HCT116 (cell line): ENCODE results near the gene ZDHHC22. TPM values are rescaled to one million over a fixed set of nuclear protein-coding genes. Genes with fewer than 3 reads are reported as not detected.

Source experiments
- ATAC-seq: fragments of 200-7000 bp; cut with Tn5 transposase; 2 replicates; pipeline ENCODE4 v1.9.1; 2020; ENCODE audit warnings: mild to moderate bottlenecking, moderate library complexity
- BruUV-seq: library from RNA; stranded (reverse); fragments of 400-500 nt; replicated peaks from 2 replicates; lab custom pipeline; 2021; lab: Mats Ljungman, UMichigan
- CTCF ChIA-PET: fragments of 300-600 bp; sonication (Branson Sonifier 250); formaldehyde crosslinking; loops from one replicate; lab custom pipeline; 2021; ENCODE audit warnings: antibody characterized with exemption; lab: Charles Lee
- POLR2A ChIA-PET: fragments of 300-600, 350-600 bp; sonication (Branson Sonifier 250); formaldehyde crosslinking; loops from one replicate; lab custom pipeline; 2021; ENCODE audit warnings: antibody characterized with exemption; lab: Charles Lee
- RAD21 ChIA-PET, 2 experiments: fragments of 300-600 bp; sonication (Branson Sonifier 250); formaldehyde crosslinking; loops; one replicate each; lab custom pipeline; 2023; ENCODE audit warnings: low total read pairs in 2 of 2; ENCODE audit not compliant: uncharacterized antibody in 2 of 2, unreplicated experiment in 2 of 2, low non-redundant PET in 1 of 2; lab: Charles Lee
- DNase-seq: peaks from one replicate; pipeline ENCODE4 v3.0.0-alpha.2; 2010; ENCODE audit warnings: low read depth, low spot score
- H2AFZ ChIP-seq: fragments of 200-600 bp; shearing (Covaris generic), sonication (generic); 2 replicates; pipeline ENCODE4 v1.6.1; 2017; ENCODE audit warnings: low read depth, mixed run types, mixed read lengths, antibody characterized with exemption, low read length; ENCODE audit not compliant: poor library complexity, severe bottlenecking
- H3K27ac ChIP-seq: 2 replicates; pipeline ENCODE4 v1.5.1; 2012; ENCODE audit warnings: low read depth, low read length
- H3K27me3 ChIP-seq: fragments of 200-600 bp; sonication (generic); 2 replicates; pipeline ENCODE4 v1.6.1; 2016; ENCODE audit warnings: mixed run types, low read length, mixed read lengths; ENCODE audit not compliant: insufficient read depth
- H3K36me3 ChIP-seq, 2 experiments: fragments of 200-500 bp in 1 of 2; fragments of 200-600 bp in 1 of 2; sonication (Bioruptor generic) in 1 of 2; sonication (generic) in 1 of 2; 2 replicates each; pipeline versions ENCODE4 v1.5.1 to v1.6.1; 2014 to 2016; ENCODE audit warnings: low read length in 2 of 2, inconsistent platforms in 1 of 2, mixed read lengths in 1 of 2, mixed run types in 1 of 2; ENCODE audit not compliant: insufficient read depth in 2 of 2, control insufficient read depth in 1 of 2
- H3K4me1 ChIP-seq, 2 experiments: fragments of 200-600 bp in 1 of 2; sonication (generic) in 1 of 2; 2 replicates each; pipeline versions ENCODE4 v1.5.1 to v1.6.1; 2012 to 2017; ENCODE audit warnings: low read length in 2 of 2, inconsistent platforms in 1 of 2, mild to moderate bottlenecking in 1 of 2, mixed read lengths in 1 of 2, mixed run types in 1 of 2, moderate library complexity in 1 of 2; ENCODE audit not compliant: insufficient read depth in 2 of 2, control insufficient read depth in 1 of 2
- H3K4me2 ChIP-seq: fragments of 200-600 bp; sonication (generic); 2 replicates; pipeline ENCODE4 v1.6.1; 2017; ENCODE audit warnings: mixed run types, low read length, mixed read lengths
- H3K4me3 ChIP-seq, 2 experiments: fragments of 200-600 bp in 1 of 2; sonication (generic) in 1 of 2; replicated peaks in 1 of 2; 2 replicates each; pipeline ENCODE4 v1.5.1; 2011 to 2016; ENCODE audit warnings: low read length in 2 of 2, control low read depth in 1 of 2, low read depth in 1 of 2, mild to moderate bottlenecking in 1 of 2, mixed read lengths in 1 of 2, mixed run types in 1 of 2
- H3K79me2 ChIP-seq: fragments of 200-600 bp; sonication (generic); 2 replicates; pipeline ENCODE4 v1.6.1; 2017; ENCODE audit warnings: mild to moderate bottlenecking, mixed run types, low read length, moderate library complexity, mixed read lengths; ENCODE audit not compliant: insufficient read depth
- H3K9ac ChIP-seq: fragments of 200-600 bp; sonication (generic); 2 replicates; pipeline ENCODE4 v1.6.1; 2016; ENCODE audit warnings: low read length, mixed read lengths
- H3K9me2 ChIP-seq: fragments of 200-600 bp; sonication (generic), shearing (Covaris generic); 2 replicates; pipeline ENCODE4 v1.6.1; 2017; ENCODE audit warnings: mixed run types, mild to moderate bottlenecking, moderate library complexity; ENCODE audit not compliant: insufficient read depth
- H3K9me3 ChIP-seq, 2 experiments: fragments of 200-500 bp in 1 of 2; fragments of 200-600 bp in 1 of 2; sonication (Bioruptor generic) in 1 of 2; sonication (generic) in 1 of 2; 2 replicates each; pipeline ENCODE4 v1.6.1; 2014 to 2017; ENCODE audit warnings: low read length in 2 of 2, mixed read lengths in 2 of 2, inconsistent platforms in 1 of 2, low read depth in 1 of 2, mild to moderate bottlenecking in 1 of 2, mixed run types in 1 of 2, moderate library complexity in 1 of 2; ENCODE audit not compliant: control insufficient read depth in 1 of 2, insufficient read depth in 1 of 2
- H4K20me1 ChIP-seq: fragments of 200-600 bp; sonication (generic), shearing (Covaris generic); 2 replicates; pipeline ENCODE4 v1.6.1; 2017; ENCODE audit warnings: mixed run types, mild to moderate bottlenecking, moderate library complexity; ENCODE audit not compliant: insufficient read depth
- ATF3 ChIP-seq: IDR thresholded peaks from 2 replicates; pipeline ENCODE4 v1.6.1; 2012
- CEBPB ChIP-seq: IDR thresholded peaks from 2 replicates; pipeline ENCODE4 v1.6.1; 2012; ENCODE audit warnings: low read depth
- CTCF ChIP-seq, 3 experiments: fragments of 200-600 bp in 1 of 3; sonication (generic) in 1 of 3; IDR thresholded peaks in 2 of 3; conservative IDR thresholded peaks in 1 of 3; 2 replicates each; pipeline ENCODE4 v1.5.1; 2012 to 2017; ENCODE audit warnings: low read depth in 2 of 3, low read length in 2 of 3, antibody characterized with exemption in 1 of 3, borderline replicate concordance in 1 of 3, control low read depth in 1 of 3, mild to moderate bottlenecking in 1 of 3, mixed read lengths in 1 of 3, mixed run types in 1 of 3, moderate library complexity in 1 of 3; ENCODE audit not compliant: insufficient read depth in 1 of 3
- ELF1 ChIP-seq: IDR thresholded peaks from 2 replicates; pipeline ENCODE4 v1.6.1; 2012; ENCODE audit warnings: low read depth, borderline replicate concordance
- EZH2 ChIP-seq: fragments of 200-600 bp; sonication (generic); IDR thresholded peaks from 2 replicates; pipeline ENCODE4 v1.6.1; 2017; ENCODE audit warnings: antibody characterized with exemption, mixed run types
- FOSL1 ChIP-seq: IDR thresholded peaks from 2 replicates; pipeline ENCODE4 v1.6.1; 2012; ENCODE audit warnings: low read depth
- JUND ChIP-seq: IDR thresholded peaks from 2 replicates; pipeline ENCODE4 v1.6.1; 2012
- POLR2A ChIP-seq: IDR thresholded peaks from 2 replicates; pipeline ENCODE4 v1.7.0; 2011; ENCODE audit warnings: borderline replicate concordance; ENCODE audit not compliant: insufficient read depth, insufficient read length; ENCODE audit errors: extremely low read depth
- RAD21 ChIP-seq: IDR thresholded peaks from 2 replicates; pipeline ENCODE4 v1.6.1; 2012; ENCODE audit warnings: low read depth, mild to moderate bottlenecking
- REST ChIP-seq: IDR thresholded peaks from 2 replicates; pipeline ENCODE4 v1.6.1; 2012; ENCODE audit warnings: low read depth
- SP1 ChIP-seq: IDR thresholded peaks from 2 replicates; pipeline ENCODE4 v1.6.1; 2012; ENCODE audit warnings: low read depth
- TCF7L2 ChIP-seq: IDR thresholded peaks from 2 replicates; pipeline ENCODE4 v1.7.0; 2011; ENCODE audit warnings: borderline replicate concordance, inconsistent platforms; ENCODE audit not compliant: insufficient read depth, insufficient read length; ENCODE audit errors: extremely low read depth
- YY1 ChIP-seq: IDR thresholded peaks from 2 replicates; pipeline ENCODE4 v1.6.1; 2011; ENCODE audit warnings: low read length, low read depth, moderate library complexity, mild to moderate bottlenecking; ENCODE audit not compliant: insufficient replicate concordance; ENCODE audit errors: extremely low read depth
- ZFX ChIP-seq: fragments of 450-650 bp; IDR thresholded peaks from 2 replicates; pipeline ENCODE4 v1.6.1; 2017
- ZNF274 ChIP-seq: fragments of 200-500 bp; sonication (Bioruptor generic); IDR thresholded peaks from 2 replicates; pipeline ENCODE4 v1.6.1; 2014; ENCODE audit warnings: mild to moderate bottlenecking, low read depth, low read length, inconsistent platforms
- intact Hi-C: fragments of 100-400 bp; cut with micrococcal nuclease; formaldehyde crosslinking; loops from 2 replicates; pipeline ENCODE4 v1.10.0; 2022
- total RNA-seq: library from RNA; stranded (reverse); gene quantifications from one replicate; pipeline ENCODE4 v1.2.1, GENCODE V29; 2021; ENCODE audit not compliant: unreplicated experiment

The ZDHHC22 gene
- total RNA-seq, 1 experiment from 2014 or later, result 0.10 TPM

GRCh38 chr14:77103951-77104350, 37.6 kb downstream of the ZDHHC22 start:
- Histone ChIP-seq H3K9me3 (no peaks in the 10 kb centered on the region), H3K4me3 (no peak overlapping the region), H3K9me2 (no peaks in the 10 kb centered on the region), H3K27me3 (no peaks in the 10 kb centered on the region), H2AFZ (no peak overlapping the region), H3K79me2 (peaks cover 49% of the 10 kb centered on the region), H3K27ac (no peak overlapping the region), H3K36me3 (peaks cover 6 to 12% of the 10 kb centered on the region in 2 experiments; a peak in 2 of 4 replicates), H3K4me2 (no peak overlapping the region), H3K4me1 (peaks cover 10 to 13% of the 10 kb centered on the region in 2 experiments), H4K20me1 (no peaks in the 10 kb centered on the region), H3K9ac (no peak overlapping the region)
- ATAC-seq, result no peak
- intact Hi-C loops, result no loop called here
- RAD21 ChIA-PET, result no interaction called here
- TF ChIP-seq EZH2, result no peak
- TF ChIP-seq ZFX, result no peak
- no peak for TF ChIP-seq CEBPB
- no peak for TF ChIP-seq YY1
- no peak for TF ChIP-seq SP1
- TF ChIP-seq JUND, result no peak
- TF ChIP-seq POLR2A, result no peak
- no peak for TF ChIP-seq ELF1
- TF ChIP-seq RAD21, result no peak
- no TSS peak for BruUV-seq
- DNase-seq, result no peak
- POLR2A ChIA-PET, result no interaction called here
- CTCF ChIA-PET, result no interaction called here

- no peak overlapping the region for H3K9ac ChIP-seq
- H3K27ac ChIP-seq, result no peak overlapping the region
- H3K79me2 ChIP-seq, result peaks cover 50% of the 10 kb centered on the region
- no peak overlapping the region for H3K4me2 ChIP-seq
- POLR2A ChIA-PET, result no interaction called here
- RAD21 ChIA-PET, result no interaction called here
- no peaks in the 10 kb centered on the region for H4K20me1 ChIP-seq
- intact Hi-C loops, result no loop called here
- H3K36me3 ChIP-seq, result peaks cover 6 to 12% of the 10 kb centered on the region in 2 experiments; a peak in 2 of 4 replicates
- no peaks in the 10 kb centered on the region for H3K9me2 ChIP-seq
- DNase-seq (no peak), ATAC-seq (no peak)
- CTCF ChIA-PET, result no interaction called here
- no peaks in the 10 kb centered on the region for H3K27me3 ChIP-seq
- peaks cover 13% of the 10 kb centered on the region in 2 experiments for H3K4me1 ChIP-seq
- no peak overlapping the region for H2AFZ ChIP-seq
- no peak overlapping the region for H3K4me3 ChIP-seq
- no TSS peak for BruUV-seq
- H3K9me3 ChIP-seq, result no peaks in the 10 kb centered on the region
- TF ChIP-seq CTCF (IDR thresholded peaks at IDR 0.05 in 2 of 3, conservative IDR thresholded peaks at IDR 0.05 in 1 of 3; ENCODE audit: borderline replicate concordance in 1 of 3, insufficient read depth in 1 of 3, low read depth in 2 of 3, low read length in 2 of 3) (no peak), REST (no peak), ZNF274 (no peak), TCF7L2 (no peak), CEBPB (no peak), ELF1 (no peak), SP1 (no peak), FOSL1 (no peak), POLR2A (no peak), RAD21 (no peak), ATF3 (no peak), ZFX (no peak)
Measured at GRCh38 chr14:77103475-77103874, 38.1 kb downstream of the ZDHHC22 start.
